Right lobe of liver (tissue), 6 donors: ENCODE results near the gene THAP7. TPM values are rescaled to one million over a fixed set of nuclear protein-coding genes. Genes with fewer than 3 reads are reported as not detected.
"Not testable (repeated sequence)": the region's sequence is repeated elsewhere in the genome, so short reads cannot be mapped to it uniquely, and the experiment has no call there.

ENCODE experiments used
- ATAC-seq, 4 donors: fragments of 200-7000 bp; cut with Tn5 transposase; one replicate each; pipeline ENCODE4 v1.9.1; 2020; ENCODE audit warnings: mild to moderate bottlenecking in 4 of 4, moderate library complexity in 4 of 4
- DNase-seq, 3 donors: peaks; one replicate each; pipeline ENCODE4 v3.0.0-alpha.2; 2020
- H3K27ac ChIP-seq, 3 donors: fragments of 200-600 bp; one replicate each; pipeline ENCODE4 v1.8.0; 2022
- H3K27me3 ChIP-seq, 2 donors: fragments of 200-600 bp; one replicate each; pipeline ENCODE4 v1.8.0; 2022
- H3K36me3 ChIP-seq, 4 donors: fragments of 200-600 bp; sonication (generic) in 1 of 4; one replicate each; pipeline versions ENCODE4 v1.5.1 to v1.8.0; 2017 to 2022; ENCODE audit warnings: control low read depth in 1 of 4
- H3K4me1 ChIP-seq, 4 donors: fragments of 200-600 bp; sonication (generic) in 1 of 4; one replicate each; pipeline versions ENCODE4 v1.5.1 to v1.8.0; 2017 to 2022; ENCODE audit warnings: control low read depth in 1 of 4
- H3K4me3 ChIP-seq, 3 donors: fragments of 200-600 bp; one replicate each; pipeline ENCODE4 v1.8.0; 2022
- H3K9me3 ChIP-seq, 4 donors: fragments of 200-600 bp; sonication (generic) in 1 of 4; one replicate each; pipeline versions ENCODE4 v1.5.1 to v1.8.0; 2017 to 2022; ENCODE audit warnings: control low read depth in 1 of 4
- POLR2A ChIP-seq: fragments of 450-650 bp; IDR thresholded peaks from one replicate; pipeline ENCODE4 v1.6.1; 2017; ENCODE audit warnings: antibody characterized with exemption, mild to moderate bottlenecking
- WGBS: methylation state at CpG from one replicate; pipeline ENCODE4 v1.1.6; 2018; ENCODE audit warnings: low coverage, low lambda C conversion rate; ENCODE audit not compliant: insufficient coverage; ENCODE audit errors: missing lambda C conversion rate; 5-methylcytosine and 5-hydroxymethylcytosine counted together
- intact Hi-C, 2 donors: fragments of 100-400 bp; cut with DNase I; formaldehyde crosslinking; loops; one replicate each; pipeline versions ENCODE4 v1.11.2 to v1.14.1; 2022
- total RNA-seq, 6 experiments: library from RNA; depleted of rRNA in 2 of 6; stranded (reverse); fragments of >200 nt in 2 of 6; fragmentation: NEBNext Ultra II Directional in 3 of 6; extraction: Animal tissue kit (Norgen Biotek cat#: 25700) in 3 of 6; gene quantifications; one replicate each; pipeline versions ENCODE4 v1.1.0 to v1.2.4, GENCODE V29; 2016 to 2023
- TF ChIP-seq, protein P1 (sequence below), 4 donors: fragments of 200-600 bp in 3 of 4; fragments of 450-650 bp in 1 of 4; IDR thresholded peaks; one replicate each; pipeline versions ENCODE4 v1.5.1 to v1.8.0; 2016 to 2022; ENCODE audit warnings: antibody characterized with exemption in 4 of 4, mild to moderate bottlenecking in 2 of 4
- donor health status: DM: no; HTN: yes; CAD: no.
- donor health status: DM: no; HTN: no; CAD: no.
- donor health status: DM: no; HTN: no; CAD: no.
- donor health status: DM: no; HTN: yes; CAD: no.
- donor health status: DM: no; HTN: yes; CAD: no.

Gene THAP7
- total RNA-seq, 6 experiments from 2014 or later = 9.3 to 32.5 (median 15.6) TPM

DNA sequence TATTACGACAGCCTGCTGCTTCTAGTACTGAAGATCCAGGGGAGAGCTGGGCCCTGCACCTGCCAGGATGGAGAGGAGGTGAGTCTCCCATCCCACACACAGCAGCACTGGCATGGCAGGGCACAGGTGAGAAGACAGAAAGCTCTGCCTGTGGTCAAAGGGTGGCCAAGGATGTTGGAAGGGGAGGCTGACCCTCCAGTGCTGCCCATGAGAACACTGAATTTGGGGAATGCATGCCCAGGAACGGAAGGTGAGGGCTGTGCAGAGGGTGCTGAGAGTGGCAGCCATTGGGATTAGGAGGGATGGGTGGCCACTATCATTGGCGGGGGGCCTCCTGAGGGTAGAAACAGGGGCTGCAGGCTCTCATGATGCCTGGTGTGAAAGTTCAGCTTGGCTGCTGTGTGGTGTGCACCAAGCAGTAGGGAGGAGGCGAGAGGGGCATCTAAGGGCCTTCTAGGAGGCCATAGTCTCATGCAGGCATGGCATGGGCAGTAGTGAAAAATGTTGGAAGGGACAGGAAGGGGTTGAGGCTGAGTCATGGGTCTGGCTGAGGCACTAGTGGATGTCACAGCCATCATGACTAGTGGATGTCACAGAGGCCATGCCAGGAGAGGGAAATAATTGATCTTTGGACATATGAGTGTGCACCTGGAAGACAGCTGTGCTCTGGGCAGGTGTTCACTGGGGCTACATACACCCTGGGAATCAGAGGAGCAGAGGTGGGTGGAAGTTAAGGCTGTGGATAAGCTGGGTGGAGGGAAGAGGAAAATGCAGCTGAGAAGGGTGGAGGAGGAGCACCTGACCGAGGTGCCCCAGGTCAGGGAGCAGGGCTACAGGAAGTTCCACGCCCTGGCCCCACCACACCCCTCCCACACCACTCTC, 41.3 kb upstream of the THAP7 start:
- H3K9me3 ChIP-seq = no peaks in the 10 kb centered on the region
- peaks cover 0 to 4% (median 0%) of the 10 kb centered on the region in 4 donors for H3K4me1 ChIP-seq
- no peak overlapping the region for H3K27ac ChIP-seq
- peak in 1 of 4 donors; percentile 24 for ATAC-seq
- TF ChIP-seq, protein P1, sequence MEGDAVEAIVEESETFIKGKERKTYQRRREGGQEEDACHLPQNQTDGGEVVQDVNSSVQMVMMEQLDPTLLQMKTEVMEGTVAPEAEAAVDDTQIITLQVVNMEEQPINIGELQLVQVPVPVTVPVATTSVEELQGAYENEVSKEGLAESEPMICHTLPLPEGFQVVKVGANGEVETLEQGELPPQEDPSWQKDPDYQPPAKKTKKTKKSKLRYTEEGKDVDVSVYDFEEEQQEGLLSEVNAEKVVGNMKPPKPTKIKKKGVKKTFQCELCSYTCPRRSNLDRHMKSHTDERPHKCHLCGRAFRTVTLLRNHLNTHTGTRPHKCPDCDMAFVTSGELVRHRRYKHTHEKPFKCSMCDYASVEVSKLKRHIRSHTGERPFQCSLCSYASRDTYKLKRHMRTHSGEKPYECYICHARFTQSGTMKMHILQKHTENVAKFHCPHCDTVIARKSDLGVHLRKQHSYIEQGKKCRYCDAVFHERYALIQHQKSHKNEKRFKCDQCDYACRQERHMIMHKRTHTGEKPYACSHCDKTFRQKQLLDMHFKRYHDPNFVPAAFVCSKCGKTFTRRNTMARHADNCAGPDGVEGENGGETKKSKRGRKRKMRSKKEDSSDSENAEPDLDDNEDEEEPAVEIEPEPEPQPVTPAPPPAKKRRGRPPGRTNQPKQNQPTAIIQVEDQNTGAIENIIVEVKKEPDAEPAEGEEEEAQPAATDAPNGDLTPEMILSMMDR (IDR thresholded peaks at IDR 0.05) = no peak
- no peak for TF ChIP-seq POLR2A
- no peaks in the 10 kb centered on the region for H3K27me3 ChIP-seq
- intact Hi-C loops = no loop called here
- H3K36me3 ChIP-seq = no peaks in the 10 kb centered on the region
- no peak overlapping the region for H3K4me3 ChIP-seq
- DNase-seq = no peak
- WGBS = 92% methylated on average over 2 of the region's 6 CpGs

- ATAC-seq = no peak
- TF ChIP-seq, protein P1 (IDR thresholded peaks at IDR 0.05) = no peak
- TF ChIP-seq POLR2A = no peak
- no peaks in the 10 kb centered on the region for H3K36me3 ChIP-seq
- intact Hi-C loops = no loop called here
- WGBS = 60% methylated on average over 3 of the region's 4 CpGs
- no peak for DNase-seq
- no peak overlapping the region for H3K27ac ChIP-seq
- no peak overlapping the region for H3K4me3 ChIP-seq
- no peaks in the 10 kb centered on the region for H3K27me3 ChIP-seq
- H3K4me1 ChIP-seq = peaks cover 0 to 4% (median 0%) of the 10 kb centered on the region in 4 donors
- H3K9me3 ChIP-seq = no peaks in the 10 kb centered on the region
These were observed 40.0 kb upstream of the THAP7 start for GRCh38 chr22:21041937-21042336.

GRCh38 chr22:21039158-21039557, 37.2 kb upstream of the THAP7 start:
- DNase-seq, intact Hi-C loops: not testable (repeated sequence)
- WGBS = 66% methylated on average over 3 of the region's 5 CpGs

GRCh38 chr22:21038405-21038804, 36.5 kb upstream of the THAP7 start:
- Histone ChIP-seq H3K36me3 (no peaks in the 10 kb centered on the region), H3K27me3 (no peaks in the 10 kb centered on the region), H3K4me3 (no peak overlapping the region), H3K4me1 (no peaks in the 10 kb centered on the region), H3K9me3 (no peaks in the 10 kb centered on the region), H3K27ac (no peak overlapping the region)
- WGBS = 33% methylated on average over 1 of the region's 2 CpGs
- intact Hi-C loops = no loop called here
- ATAC-seq = peak in 1 of 4 donors; percentile 16
- TF ChIP-seq, protein P1 (IDR thresholded peaks at IDR 0.05) = no peak
- no peak for TF ChIP-seq POLR2A
- no peak for DNase-seq

More at GRCh38 chr22:21039158-21039557, 37.2 kb upstream of the THAP7 start:
- H3K4me1 ChIP-seq, H3K4me3 ChIP-seq, ATAC-seq, H3K27ac ChIP-seq, H3K36me3 ChIP-seq, H3K27me3 ChIP-seq, H3K9me3 ChIP-seq: not testable (repeated sequence)

DNA sequence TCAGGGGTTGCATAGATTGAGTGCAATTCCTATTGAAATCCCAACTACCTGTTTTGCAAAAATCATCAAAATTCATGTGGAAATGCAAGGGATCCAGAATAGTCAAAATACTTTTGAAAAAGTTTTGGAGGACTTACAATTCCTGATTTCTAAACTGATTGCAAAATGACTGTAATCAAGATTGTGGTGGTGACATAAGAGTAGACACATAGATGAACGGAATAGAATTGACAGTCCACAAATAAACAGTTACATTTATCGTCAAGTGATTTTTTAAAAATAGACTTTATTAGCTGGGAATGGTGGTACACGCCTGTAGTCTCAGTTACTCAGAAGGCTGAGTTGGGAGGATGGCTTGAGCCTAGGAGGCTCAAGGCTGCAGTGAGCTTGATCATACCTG, 33.1 kb upstream of the THAP7 start:
- H3K4me3 ChIP-seq = no peak overlapping the region
- TF ChIP-seq, protein P1 (IDR thresholded peaks at IDR 0.05) = no peak
- TF ChIP-seq POLR2A = no peak
- WGBS = 78% methylated on average over 3 of the region's 3 CpGs
- no peaks in the 10 kb centered on the region for H3K4me1 ChIP-seq
- DNase-seq (no peak), ATAC-seq (no peak)
- H3K27ac ChIP-seq = no peak overlapping the region
- no peaks in the 10 kb centered on the region for H3K36me3 ChIP-seq
- no peaks in the 10 kb centered on the region for H3K27me3 ChIP-seq
- H3K9me3 ChIP-seq = no peaks in the 10 kb centered on the region
- intact Hi-C loops = no loop called here
